GM18520 (cell line): Measurements from ENCODE around the gene KHK.
A peak's percentile ranks its signal among the peaks of the same experiment; 100 is the strongest.
"Not testable (repeated sequence)": the region's sequence is repeated elsewhere in the genome, so short reads cannot be mapped to it uniquely, and the experiment has no call there.

ENCODE experiments used
- ATAC-seq: cut with Tn5 transposase; IDR thresholded peaks from one replicate; pipeline ENCODE4 v1.9.1; 2021; ENCODE audit not compliant: unreplicated experiment

Gene KHK

GRCh38 chr2:27059141-27059820 is 27.3 kb upstream of the KHK start:
- no peak for ATAC-seq

- ATAC-seq, result no peak
Observed at GRCh38 chr2:27060323-27060722, 26.2 kb upstream of the KHK start.

- no peak for ATAC-seq
Observed at GRCh38 chr2:27065128-27065527, 21.4 kb upstream of the KHK start.

- no peak for ATAC-seq
Observed at GRCh38 chr2:27067385-27067784, 19.2 kb upstream of the KHK start.

GRCh38 chr2:27069436-27069835 is 17.1 kb upstream of the KHK start:
- no peak for ATAC-seq

GRCh38 chr2:27069961-27070618 is 16.5 kb upstream of the KHK start:
- ATAC-seq, result no peak

GRCh38 chr2:27070653-27071276 is 15.8 kb upstream of the KHK start:
- ATAC-seq, result no peak

- peak; percentile 81 for ATAC-seq
Observed at GRCh38 chr2:27071277-27071989, 15.1 kb upstream of the KHK start, which contains the start of gene OST4. Gene OST4 (minus strand): TSS chr2:27071654.

GRCh38 chr2:27071990-27072830 is 14.4 kb upstream of the KHK start:
- no peak for ATAC-seq

GRCh38 chr2:27072920-27073319 is 13.7 kb upstream of the KHK start:
- no peak for ATAC-seq

- ATAC-seq, result no peak
Observed at GRCh38 chr2:27073782-27074181, 12.8 kb upstream of the KHK start.

GRCh38 chr2:27074738-27075565 is 11.6 kb upstream of the KHK start:
- no peak for ATAC-seq

GRCh38 chr2:27075566-27075871 is 11.1 kb upstream of the KHK start:
- not testable (repeated sequence) for ATAC-seq

GRCh38 chr2:27076323-27076722 is 10.2 kb upstream of the KHK start:
- no peak for ATAC-seq

GRCh38 chr2:27077231-27077630 is 9.3 kb upstream of the KHK start:
- no peak for ATAC-seq

- no peak for ATAC-seq
Observed at GRCh38 chr2:27078267-27079194, 8.0 kb upstream of the KHK start, which contains the start of gene EMILIN1. Gene EMILIN1 (plus strand): TSS chr2:27078615. CDS start chr2:27079066, 451 bp downstream.

- ATAC-seq, result no peak
Observed at GRCh38 chr2:27079233-27080139, 7.1 kb upstream of the KHK start.

- ATAC-seq, result no peak
Observed at GRCh38 chr2:27080140-27080469, 6.5 kb upstream of the KHK start.
